GM21423 (cell line): ENCODE measurements around the gene RXYLT1.
A peak's percentile ranks its signal among the peaks of the same experiment; 100 is the strongest.

Experiments
- ATAC-seq: cut with Tn5 transposase; IDR thresholded peaks from one replicate; pipeline ENCODE4 v1.9.1; 2021; ENCODE audit warnings: mild to moderate bottlenecking, moderate library complexity; ENCODE audit not compliant: unreplicated experiment

Gene RXYLT1

GRCh38 chr12:63795944-63796343, 16.2 kb downstream of the RXYLT1 start:
- no peak for ATAC-seq

DNA sequence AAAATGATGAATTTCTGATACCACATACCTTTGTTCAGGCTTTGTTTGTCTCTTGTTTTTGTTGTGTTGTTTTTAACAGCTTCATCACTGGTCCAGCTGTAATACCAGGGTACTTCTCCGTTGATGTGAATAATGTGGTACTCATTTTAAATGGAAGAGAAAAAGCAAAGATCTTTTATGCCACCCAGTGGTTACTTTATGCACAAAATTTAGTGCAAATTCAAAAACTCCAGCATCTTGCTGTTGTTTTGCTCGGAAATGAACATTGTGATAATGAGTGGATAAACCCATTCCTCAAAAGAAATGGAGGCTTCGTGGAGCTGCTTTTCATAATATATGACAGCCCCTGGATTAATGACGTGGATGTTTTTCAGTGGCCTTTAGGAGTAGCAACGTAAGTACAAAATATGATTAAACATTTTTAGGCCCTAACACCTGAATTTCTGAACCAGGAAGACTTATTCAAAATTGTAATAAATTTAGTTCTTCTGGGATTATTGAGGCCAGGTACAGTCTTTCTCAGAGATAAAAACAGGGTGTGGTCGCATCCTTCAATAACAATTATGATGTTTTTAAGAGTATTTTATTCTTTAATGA, 22.4 kb downstream of the RXYLT1 start:
- ATAC-seq = no peak

DNA sequence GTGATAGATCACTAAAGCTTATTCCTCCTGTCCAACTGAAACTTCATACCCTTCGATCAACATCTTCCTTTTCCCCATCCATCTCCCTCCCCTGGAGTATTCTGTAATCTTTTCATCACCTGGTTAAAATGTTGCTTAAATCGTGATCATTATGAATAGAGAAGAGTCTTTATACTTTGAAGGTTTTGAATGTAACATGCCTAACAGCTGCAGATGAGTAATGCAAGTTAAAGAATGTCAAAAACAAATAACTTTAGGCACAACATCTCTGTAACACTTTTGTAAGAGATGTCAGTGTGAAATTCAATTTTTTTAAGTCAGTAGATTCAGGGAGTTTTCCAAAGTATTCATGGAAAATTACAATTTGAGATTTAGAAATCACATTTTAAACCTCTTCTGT, 25.0 kb downstream of the RXYLT1 start:
- ATAC-seq = no peak

GRCh38 chr12:63805704-63806672, 26.3 kb downstream of the RXYLT1 start:
- ATAC-seq = no peak

GRCh38 chr12:63808631-63809030, 28.9 kb downstream of the RXYLT1 start:
- no peak for ATAC-seq

DNA sequence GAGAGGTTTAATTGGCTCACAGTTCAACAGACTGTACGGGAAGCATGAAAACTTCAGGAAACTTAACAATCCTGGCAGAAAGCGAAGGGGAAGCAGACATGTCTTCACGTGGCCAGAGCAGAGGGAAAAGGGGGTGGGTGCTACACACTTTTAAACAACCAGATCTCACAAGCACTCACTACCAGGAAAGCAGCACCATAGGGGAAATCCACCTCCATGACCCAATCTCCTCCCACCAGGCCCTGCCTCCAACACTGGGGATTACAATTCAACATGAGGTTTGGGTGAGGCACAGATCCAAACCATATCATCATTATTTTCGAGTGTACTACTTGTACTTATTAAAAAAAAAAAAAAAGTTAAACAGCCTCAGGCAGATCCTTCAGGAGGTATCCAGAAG, 29.9 kb downstream of the RXYLT1 start:
- ATAC-seq = no peak

GRCh38 chr12:63811334-63811733, 31.6 kb downstream of the RXYLT1 start:
- no peak for ATAC-seq

- no peak for ATAC-seq
Observed at GRCh38 chr12:63811755-63812154, 32.0 kb downstream of the RXYLT1 start.

- ATAC-seq = peak; percentile 38
Observed at GRCh38 chr12:63814146-63814772, 34.5 kb downstream of the RXYLT1 start.

DNA sequence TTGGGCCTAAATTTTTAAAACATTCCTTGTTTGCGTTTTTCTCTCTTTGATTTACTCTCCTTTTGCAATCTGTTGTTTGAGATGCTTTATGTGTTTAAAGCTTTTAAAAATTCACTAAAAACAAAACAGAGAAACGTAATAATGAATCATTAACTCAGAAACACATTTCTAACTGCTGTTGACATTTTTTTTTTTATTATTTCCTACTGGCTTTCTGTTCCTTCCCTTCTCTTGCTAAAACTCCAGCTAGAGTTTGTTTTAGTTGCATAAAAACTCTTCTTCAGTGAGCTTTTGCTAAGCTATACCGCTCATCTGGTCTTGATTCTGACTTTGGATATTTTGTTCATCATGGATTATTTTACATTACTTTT, 35.8 kb downstream of the RXYLT1 start:
- no peak for ATAC-seq

GRCh38 chr12:63816031-63816430, 36.3 kb downstream of the RXYLT1 start:
- ATAC-seq = peak; percentile 32

DNA sequence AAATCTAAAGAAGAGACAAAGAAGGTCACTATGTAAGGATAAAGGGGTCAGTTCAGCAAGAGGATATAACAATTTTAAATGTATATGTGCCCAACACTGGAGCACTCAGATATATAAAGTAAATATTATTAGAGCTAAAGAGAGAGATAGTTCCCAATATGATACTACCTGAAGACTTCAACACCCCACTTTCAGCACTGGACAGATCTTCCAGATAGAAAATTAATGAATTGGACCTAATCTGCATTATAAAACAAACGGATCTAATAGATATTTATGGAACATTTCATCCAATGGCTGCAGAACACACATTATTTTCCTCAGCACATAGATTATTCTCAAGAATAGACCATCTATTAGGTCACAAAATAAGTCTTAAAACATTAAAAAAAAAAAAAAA, 40.7 kb downstream of the RXYLT1 start:
- no peak for ATAC-seq

- ATAC-seq = peak; percentile 68
Observed at GRCh38 chr12:63821781-63822251, 42.1 kb downstream of the RXYLT1 start.

DNA sequence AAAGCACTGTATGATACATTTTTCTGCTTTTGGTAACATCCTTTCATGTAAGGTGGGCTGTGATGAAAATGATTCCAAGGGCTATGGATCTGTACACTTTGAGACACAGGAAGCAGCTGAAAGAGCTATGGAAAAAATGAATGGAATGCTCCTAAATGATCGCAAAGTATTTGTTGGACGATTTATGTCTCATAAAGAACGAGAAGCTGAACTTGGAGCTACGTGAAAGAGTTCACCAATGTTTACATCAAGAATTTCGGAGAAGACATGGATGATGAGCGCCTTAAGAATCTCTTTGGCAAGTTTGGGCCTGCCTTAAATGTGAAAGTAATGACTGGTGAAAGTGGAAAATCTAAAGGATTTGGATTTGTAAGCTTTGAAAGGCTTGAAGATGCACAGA, 42.6 kb downstream of the RXYLT1 start:
- no peak for ATAC-seq

DNA sequence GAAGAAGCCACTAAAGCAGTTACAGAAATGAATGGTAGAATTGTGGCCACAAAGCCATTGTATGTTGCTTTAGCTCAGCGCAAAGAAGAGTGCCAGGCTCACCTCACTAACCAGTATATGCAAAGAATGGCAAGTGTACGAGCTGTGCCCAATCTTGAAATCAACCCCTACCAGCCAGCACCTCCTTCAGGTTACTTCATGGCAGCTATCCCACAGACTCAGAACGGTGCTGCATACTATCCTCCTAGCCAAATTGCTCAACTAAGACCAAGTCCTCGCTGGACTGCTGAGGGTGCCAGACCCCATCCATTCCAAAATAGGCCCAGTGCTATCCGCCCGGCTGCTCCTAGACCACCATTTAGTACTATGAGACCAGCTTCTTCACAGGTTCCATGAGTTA, 43.3 kb downstream of the RXYLT1 start:
- ATAC-seq = no peak

- peak; percentile 49 for ATAC-seq
Observed at GRCh38 chr12:63826006-63826585, 46.4 kb downstream of the RXYLT1 start.

DNA sequence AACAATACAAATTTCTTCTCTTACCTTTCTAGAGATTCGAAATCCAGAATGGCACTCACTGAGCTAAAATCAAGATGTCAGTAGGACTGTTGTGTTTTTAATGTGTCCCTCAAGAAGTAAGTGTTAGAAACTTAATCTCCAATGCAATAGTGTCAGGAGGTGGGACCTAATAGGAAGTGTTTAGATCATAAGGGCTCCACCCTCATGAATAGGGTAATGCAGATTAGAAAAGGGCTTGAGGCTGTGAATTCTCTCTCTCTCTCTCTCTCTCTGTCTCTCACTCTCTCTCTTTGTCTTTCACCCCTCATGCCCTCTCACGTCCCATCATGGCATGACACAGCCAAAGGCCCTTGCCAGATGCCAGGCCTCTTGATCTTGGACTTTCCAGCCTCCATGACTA, 49.2 kb downstream of the RXYLT1 start:
- no peak for ATAC-seq

GRCh38 chr12:63836046-63836445, 56.3 kb downstream of the RXYLT1 start:
- no peak for ATAC-seq

GRCh38 chr12:63836936-63837335, 57.2 kb downstream of the RXYLT1 start:
- ATAC-seq = no peak

GRCh38 chr12:63838411-63838810, 58.7 kb downstream of the RXYLT1 start:
- no peak for ATAC-seq

DNA sequence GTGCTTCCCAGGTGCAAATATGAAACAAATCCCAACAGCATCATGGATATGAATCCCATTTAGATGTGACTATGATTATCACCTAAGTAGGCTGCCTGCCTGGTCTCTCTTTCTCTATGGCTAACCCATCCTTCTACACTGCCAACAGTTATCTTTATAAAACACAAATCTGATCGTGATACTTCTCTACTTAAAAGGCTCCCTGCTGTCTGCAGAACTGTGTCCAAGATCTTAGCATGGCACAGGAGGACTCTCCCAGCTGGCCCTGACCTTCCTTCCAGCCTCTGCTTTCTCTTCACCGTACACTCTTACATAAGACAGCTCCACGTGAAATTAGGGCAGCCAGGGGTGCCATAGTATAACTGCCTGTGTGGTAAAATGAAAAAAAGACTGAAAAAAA, 61.3 kb downstream of the RXYLT1 start:
- ATAC-seq = no peak
